Measurements from ENCODE around the gene BLACAT1. TPM values are rescaled to one million over a fixed set of nuclear protein-coding genes. Genes with fewer than 3 reads are reported as not detected.
A peak's percentile ranks its signal among the peaks of the same experiment; 100 is the strongest.

BLACAT1 gene
- total RNA-seq, 1 donor from 2014 or later: 13.9 TPM

DNA sequence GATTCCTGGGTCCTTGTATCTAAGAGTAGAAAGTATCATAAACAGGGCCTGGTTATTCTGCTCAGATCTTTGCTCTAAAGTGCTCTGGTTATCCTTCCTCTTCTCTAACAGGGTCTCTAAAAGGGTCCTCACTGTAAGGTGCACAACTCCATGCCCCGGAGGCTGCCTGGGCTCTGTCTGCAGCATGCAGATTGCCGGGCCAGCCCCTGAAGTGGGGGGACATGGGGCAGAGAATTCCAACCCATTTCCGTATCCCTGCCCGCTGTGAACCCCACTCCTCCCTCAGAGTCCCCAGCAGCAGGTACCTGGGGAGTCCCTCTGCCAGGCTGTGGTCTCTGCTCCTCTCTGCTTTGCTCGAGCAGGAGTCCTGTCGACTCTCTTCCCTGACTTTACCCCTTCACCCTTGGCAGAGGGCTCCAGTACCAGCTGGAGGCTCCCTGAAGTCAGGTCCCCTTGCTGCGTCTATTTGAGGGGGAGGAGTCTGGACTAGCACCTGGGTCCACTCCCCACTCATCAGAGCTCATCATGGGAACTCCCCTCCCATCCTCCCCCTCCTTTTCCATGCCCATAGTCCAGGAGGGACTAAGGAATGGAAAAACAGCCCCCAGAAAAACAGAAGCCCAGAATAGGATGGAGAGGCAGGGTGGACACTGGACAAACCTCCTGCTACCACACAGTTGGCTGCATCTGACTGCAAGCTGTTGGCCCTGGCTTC lies 12.1 kb downstream of the BLACAT1 start:
- H3K27ac ChIP-seq: no peak overlapping the region
- H3K9me3 Mint-ChIP-seq: no peaks in the 10 kb centered on the region
- no peak overlapping the region for H3K4me3 ChIP-seq

DNA sequence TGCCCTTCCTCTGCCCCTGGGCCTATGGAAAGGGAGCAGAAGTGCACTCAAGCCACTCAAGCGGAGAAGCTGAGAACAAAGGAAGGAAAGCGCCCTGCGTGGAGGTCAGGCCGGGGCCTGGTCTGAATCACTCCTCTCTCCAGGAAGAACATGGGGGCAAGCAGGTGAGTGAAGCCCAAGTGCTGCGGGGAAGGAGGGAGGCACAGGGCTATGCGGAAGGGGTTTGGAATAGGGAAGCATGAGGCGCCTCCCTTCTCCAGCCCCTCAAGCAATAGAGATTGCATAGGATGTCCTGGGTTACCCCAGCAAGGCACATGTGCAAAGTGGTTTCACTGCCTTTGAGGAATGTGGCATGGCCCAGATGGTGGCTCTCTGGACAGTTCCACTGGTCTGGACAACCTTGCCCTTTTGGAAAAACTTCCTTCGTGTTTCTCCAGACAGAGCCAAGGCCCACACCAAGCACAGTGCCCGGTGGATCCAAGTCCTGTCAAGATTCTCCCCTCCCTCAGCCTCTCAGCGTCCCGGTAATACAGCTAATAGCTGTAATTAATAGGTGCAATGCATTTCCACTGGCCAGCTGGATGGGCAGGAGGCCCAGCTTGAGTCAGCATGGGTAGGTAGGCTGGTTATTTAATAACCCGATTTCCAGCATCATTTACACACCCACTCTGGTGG lies 13.7 kb downstream of the BLACAT1 start:
- Histone ChIP-seq H4K20me1 (ENCODE audit: low read depth) (peaks cover 76% of the 10 kb centered on the region), H3K27ac (no peak overlapping the region), H3K9me3 (ENCODE audit: low read depth) (no peaks in the 10 kb centered on the region), H3K27me3 (peaks cover 10% of the 10 kb centered on the region), H3K36me3 (no peaks in the 10 kb centered on the region), H3K9ac (no peak overlapping the region), H3K4me3 (no peak overlapping the region), H2AFZ (replicated peaks) (no peak overlapping the region), H3K4me1 (peaks cover 80% of the 10 kb centered on the region), H3K79me2 (ENCODE audit: low read depth) (peaks cover 10% of the 10 kb centered on the region), H3K4me2 (peak overlapping the region; percentile 71), H3F3A (ENCODE audit: low read depth) (peaks cover 73% of the 10 kb centered on the region)
- Mint-ChIP-seq H3K4me3 (peak overlapping the region; percentile 76), H3K27ac (peak overlapping the region; percentile 75), H3K9me3 (no peaks in the 10 kb centered on the region), H3K36me3 (peaks cover 15% of the 10 kb centered on the region), H3K27me3 (ENCODE audit: insufficient read depth, low read depth) (peaks cover 18% of the 10 kb centered on the region), H3K4me1 (peaks cover 95% of the 10 kb centered on the region)
- TF ChIP-seq, protein P1, sequence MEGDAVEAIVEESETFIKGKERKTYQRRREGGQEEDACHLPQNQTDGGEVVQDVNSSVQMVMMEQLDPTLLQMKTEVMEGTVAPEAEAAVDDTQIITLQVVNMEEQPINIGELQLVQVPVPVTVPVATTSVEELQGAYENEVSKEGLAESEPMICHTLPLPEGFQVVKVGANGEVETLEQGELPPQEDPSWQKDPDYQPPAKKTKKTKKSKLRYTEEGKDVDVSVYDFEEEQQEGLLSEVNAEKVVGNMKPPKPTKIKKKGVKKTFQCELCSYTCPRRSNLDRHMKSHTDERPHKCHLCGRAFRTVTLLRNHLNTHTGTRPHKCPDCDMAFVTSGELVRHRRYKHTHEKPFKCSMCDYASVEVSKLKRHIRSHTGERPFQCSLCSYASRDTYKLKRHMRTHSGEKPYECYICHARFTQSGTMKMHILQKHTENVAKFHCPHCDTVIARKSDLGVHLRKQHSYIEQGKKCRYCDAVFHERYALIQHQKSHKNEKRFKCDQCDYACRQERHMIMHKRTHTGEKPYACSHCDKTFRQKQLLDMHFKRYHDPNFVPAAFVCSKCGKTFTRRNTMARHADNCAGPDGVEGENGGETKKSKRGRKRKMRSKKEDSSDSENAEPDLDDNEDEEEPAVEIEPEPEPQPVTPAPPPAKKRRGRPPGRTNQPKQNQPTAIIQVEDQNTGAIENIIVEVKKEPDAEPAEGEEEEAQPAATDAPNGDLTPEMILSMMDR (IDR thresholded peaks at IDR 0.05): no peak
- no peak for TF ChIP-seq EZH2phosphoT487 (IDR thresholded peaks at IDR 0.05)
- no peak for TF ChIP-seq EZH2 (IDR thresholded peaks at IDR 0.05)
- peak; percentile 82 for DNase-seq (ENCODE audit: low spot score)

More for the DNA sequence above, 12.1 kb downstream of the BLACAT1 start:
- peaks cover 17% of the 10 kb centered on the region for H3K27me3 Mint-ChIP-seq (ENCODE audit: insufficient read depth, low read depth)
- Histone ChIP-seq H3K79me2 (ENCODE audit: low read depth) (peaks cover 10% of the 10 kb centered on the region), H3K36me3 (no peaks in the 10 kb centered on the region), H3K9ac (no peak overlapping the region), H3F3A (ENCODE audit: low read depth) (peaks cover 89% of the 10 kb centered on the region), H4K20me1 (ENCODE audit: low read depth) (peaks cover 75% of the 10 kb centered on the region), H3K4me2 (peak overlapping the region; percentile 71), H2AFZ (replicated peaks) (no peak overlapping the region), H3K27me3 (peaks cover 10% of the 10 kb centered on the region), H3K9me3 (ENCODE audit: low read depth) (no peaks in the 10 kb centered on the region), H3K4me1 (peaks cover 92% of the 10 kb centered on the region)
- H3K4me1 Mint-ChIP-seq: peaks cover 100% of the 10 kb centered on the region
- no peak for DNase-seq (ENCODE audit: low spot score)
- peak overlapping the region; percentile 93 for H3K27ac Mint-ChIP-seq
- TF ChIP-seq, protein P1 (IDR thresholded peaks at IDR 0.05): no peak
- TF ChIP-seq EZH2phosphoT487 (IDR thresholded peaks at IDR 0.05) (no peak), EZH2 (IDR thresholded peaks at IDR 0.05) (no peak)
- H3K4me3 Mint-ChIP-seq: peak overlapping the region; percentile 78
- H3K36me3 Mint-ChIP-seq: peaks cover 10% of the 10 kb centered on the region

DNA sequence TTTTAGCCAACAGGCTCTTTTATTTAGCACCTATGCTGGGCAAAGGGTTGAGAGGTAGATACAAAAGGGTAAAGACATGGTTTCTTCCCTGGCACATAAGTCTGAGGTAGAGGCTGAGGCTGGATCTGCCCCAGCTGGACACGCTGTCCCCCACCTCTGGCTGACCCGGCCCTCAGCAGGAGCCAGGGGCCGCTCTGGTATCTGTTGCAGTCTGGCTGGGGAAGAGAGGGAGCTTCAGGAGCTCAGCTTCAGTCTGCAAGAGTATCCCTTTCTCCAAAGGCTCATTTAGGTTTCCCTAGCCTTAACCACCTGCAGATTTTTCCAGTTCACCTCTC lies 14.2 kb downstream of the BLACAT1 start:
- Mint-ChIP-seq H3K9me3 (no peaks in the 10 kb centered on the region), H3K36me3 (peaks cover 20% of the 10 kb centered on the region), H3K4me3 (peak overlapping the region; percentile 76), H3K27me3 (ENCODE audit: insufficient read depth, low read depth) (peaks cover 18% of the 10 kb centered on the region), H3K4me1 (peaks cover 95% of the 10 kb centered on the region), H3K27ac (peak overlapping the region; percentile 77)
- Histone ChIP-seq H3K9ac (no peak overlapping the region), H3K79me2 (ENCODE audit: low read depth) (peaks cover 10% of the 10 kb centered on the region), H4K20me1 (ENCODE audit: low read depth) (peaks cover 78% of the 10 kb centered on the region), H3K4me2 (peak overlapping the region; percentile 71), H3K4me1 (peaks cover 75% of the 10 kb centered on the region), H3F3A (ENCODE audit: low read depth) (peaks cover 71% of the 10 kb centered on the region), H3K9me3 (ENCODE audit: low read depth) (no peaks in the 10 kb centered on the region), H3K27me3 (peaks cover 10% of the 10 kb centered on the region), H3K4me3 (peak overlapping the region; percentile 5), H3K36me3 (no peaks in the 10 kb centered on the region), H3K27ac (no peak overlapping the region), H2AFZ (replicated peaks) (no peak overlapping the region)
- DNase-seq (ENCODE audit: low spot score): no peak
- TF ChIP-seq EZH2phosphoT487 (IDR thresholded peaks at IDR 0.05) (peak; percentile 41), EZH2 (IDR thresholded peaks at IDR 0.05) (no peak)
- TF ChIP-seq, protein P1 (IDR thresholded peaks at IDR 0.05): no peak
